Upper lobe of right lung (tissue), 1 donor: ENCODE data around the gene MCRIP2. TPM values are rescaled to one million over a fixed set of nuclear protein-coding genes. Genes with fewer than 3 reads are reported as not detected.
A peak's percentile ranks its signal among the peaks of the same experiment; 100 is the strongest.

Source experiments
- ATAC-seq: fragments of 200-7000 bp; cut with Tn5 transposase; one replicate; pipeline ENCODE4 v1.9.1; 2020; ENCODE audit warnings: mild to moderate bottlenecking, moderate library complexity
- DNase-seq: peaks from one replicate; pipeline ENCODE4 v3.0.0-alpha.2; 2020
- H3K27ac ChIP-seq: fragments of 200-600 bp; one replicate; pipeline ENCODE4 v1.8.0; 2022
- H3K27me3 ChIP-seq: fragments of 200-600 bp; one replicate; pipeline ENCODE4 v1.8.0; 2022; ENCODE audit warnings: mild to moderate bottlenecking
- H3K36me3 ChIP-seq: fragments of 200-600 bp; one replicate; pipeline ENCODE4 v1.8.0; 2022
- H3K4me1 ChIP-seq: fragments of 200-600 bp; one replicate; pipeline ENCODE4 v1.8.0; 2022
- H3K4me3 ChIP-seq: fragments of 200-600 bp; one replicate; pipeline ENCODE4 v1.8.0; 2022; ENCODE audit warnings: mild to moderate bottlenecking
- H3K9me3 ChIP-seq: fragments of 200-600 bp; one replicate; pipeline ENCODE4 v1.8.0; 2022
- intact Hi-C: fragments of 100-400 bp; cut with DNase I; formaldehyde crosslinking; loops from one replicate; pipeline ENCODE4 v1.11.0; 2022
- total RNA-seq: library from RNA; stranded (reverse); fragmentation: NEBNext Ultra II Directional; extraction: Animal tissue kit (Norgen Biotek cat#: 25700); gene quantifications from one replicate; pipeline ENCODE4 v1.2.1, GENCODE V29; 2021
- TF ChIP-seq, protein P1 (sequence below): fragments of 200-600 bp; IDR thresholded peaks from one replicate; pipeline ENCODE4 v1.8.0; 2022; ENCODE audit warnings: antibody characterized with exemption
- donor health status: DM: no; HTN: yes; CAD: no; lungs with severe emphysema.

The MCRIP2 gene
- total RNA-seq, 1 donor from 2014 or later: 57.9 TPM

DNA sequence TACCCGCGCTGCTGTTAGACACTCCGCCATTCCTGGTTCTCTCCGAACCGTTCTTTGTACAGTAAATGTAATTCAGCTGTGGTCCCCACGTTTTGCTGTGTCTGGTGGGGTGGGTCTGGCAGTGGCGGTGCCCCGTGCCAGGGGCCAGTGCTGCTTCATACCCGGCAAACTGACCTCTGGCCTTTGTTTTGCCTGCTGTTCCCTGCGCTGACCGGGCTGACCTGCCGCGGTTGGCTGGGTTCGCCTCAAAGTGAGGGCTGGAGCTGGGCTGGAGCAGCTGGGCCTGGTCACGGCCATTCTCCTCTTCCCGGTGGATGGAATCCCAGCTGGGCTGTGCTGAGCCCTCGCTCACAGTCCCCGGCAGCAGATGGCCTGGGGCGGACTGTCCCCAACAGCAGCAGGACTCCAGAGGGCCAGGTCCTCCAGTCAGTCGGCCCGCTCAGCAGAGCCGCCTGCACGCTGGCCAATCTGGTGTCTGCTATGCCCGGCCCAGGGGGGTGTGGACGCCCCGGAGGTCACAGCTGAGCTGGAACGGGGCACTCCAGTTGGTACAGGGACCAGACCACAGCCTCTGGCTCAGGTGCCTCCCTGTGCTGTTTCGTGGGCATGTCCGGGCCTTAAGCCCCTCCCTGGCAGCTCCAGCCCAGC lies 12.3 kb upstream of the MCRIP2 start:
- DNase-seq (peak; percentile 65), ATAC-seq (peak; percentile 0)

DNA sequence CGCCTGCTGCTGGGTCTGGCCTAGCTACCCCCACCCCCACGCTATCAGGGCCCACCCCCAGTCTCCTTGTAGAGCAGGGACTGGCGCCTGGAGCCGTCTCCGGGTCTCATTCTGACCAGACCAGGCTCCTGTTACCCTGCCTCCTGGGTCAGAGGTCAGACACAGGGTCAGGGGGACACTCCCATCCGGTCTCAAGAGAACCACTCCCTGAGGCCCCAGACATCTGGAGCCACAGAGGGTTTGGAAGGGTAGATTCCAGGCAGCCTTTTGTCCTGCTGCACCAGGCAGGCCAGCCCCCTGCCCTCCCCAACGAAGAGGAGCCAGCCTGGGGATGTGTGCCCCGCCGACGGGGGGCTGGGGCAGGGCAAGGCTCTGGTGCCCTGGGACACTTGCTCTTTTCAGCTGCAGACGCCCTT lies 11.8 kb upstream of the MCRIP2 start:
- no peaks in the 10 kb centered on the region for H3K9me3 ChIP-seq
- ATAC-seq: peak; percentile 6
- TF ChIP-seq, protein P1, sequence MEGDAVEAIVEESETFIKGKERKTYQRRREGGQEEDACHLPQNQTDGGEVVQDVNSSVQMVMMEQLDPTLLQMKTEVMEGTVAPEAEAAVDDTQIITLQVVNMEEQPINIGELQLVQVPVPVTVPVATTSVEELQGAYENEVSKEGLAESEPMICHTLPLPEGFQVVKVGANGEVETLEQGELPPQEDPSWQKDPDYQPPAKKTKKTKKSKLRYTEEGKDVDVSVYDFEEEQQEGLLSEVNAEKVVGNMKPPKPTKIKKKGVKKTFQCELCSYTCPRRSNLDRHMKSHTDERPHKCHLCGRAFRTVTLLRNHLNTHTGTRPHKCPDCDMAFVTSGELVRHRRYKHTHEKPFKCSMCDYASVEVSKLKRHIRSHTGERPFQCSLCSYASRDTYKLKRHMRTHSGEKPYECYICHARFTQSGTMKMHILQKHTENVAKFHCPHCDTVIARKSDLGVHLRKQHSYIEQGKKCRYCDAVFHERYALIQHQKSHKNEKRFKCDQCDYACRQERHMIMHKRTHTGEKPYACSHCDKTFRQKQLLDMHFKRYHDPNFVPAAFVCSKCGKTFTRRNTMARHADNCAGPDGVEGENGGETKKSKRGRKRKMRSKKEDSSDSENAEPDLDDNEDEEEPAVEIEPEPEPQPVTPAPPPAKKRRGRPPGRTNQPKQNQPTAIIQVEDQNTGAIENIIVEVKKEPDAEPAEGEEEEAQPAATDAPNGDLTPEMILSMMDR: no peak
- H3K4me1 ChIP-seq: peaks cover 16% of the 10 kb centered on the region
- no peak overlapping the region for H3K4me3 ChIP-seq
- H3K27ac ChIP-seq: peak overlapping the region; percentile 65
- H3K27me3 ChIP-seq: no peaks in the 10 kb centered on the region
- H3K36me3 ChIP-seq: peaks cover 20% of the 10 kb centered on the region
- no peak for DNase-seq
- intact Hi-C loops: no loop called here

More for the DNA sequence above, 12.3 kb upstream of the MCRIP2 start:
- Histone ChIP-seq H3K9me3 (no peaks in the 10 kb centered on the region), H3K27me3 (no peaks in the 10 kb centered on the region), H3K27ac (peak overlapping the region; percentile 65), H3K36me3 (peaks cover 20% of the 10 kb centered on the region), H3K4me1 (peaks cover 16% of the 10 kb centered on the region), H3K4me3 (no peak overlapping the region)
- TF ChIP-seq, protein P1: no peak
- intact Hi-C loops: no loop called here

DNA sequence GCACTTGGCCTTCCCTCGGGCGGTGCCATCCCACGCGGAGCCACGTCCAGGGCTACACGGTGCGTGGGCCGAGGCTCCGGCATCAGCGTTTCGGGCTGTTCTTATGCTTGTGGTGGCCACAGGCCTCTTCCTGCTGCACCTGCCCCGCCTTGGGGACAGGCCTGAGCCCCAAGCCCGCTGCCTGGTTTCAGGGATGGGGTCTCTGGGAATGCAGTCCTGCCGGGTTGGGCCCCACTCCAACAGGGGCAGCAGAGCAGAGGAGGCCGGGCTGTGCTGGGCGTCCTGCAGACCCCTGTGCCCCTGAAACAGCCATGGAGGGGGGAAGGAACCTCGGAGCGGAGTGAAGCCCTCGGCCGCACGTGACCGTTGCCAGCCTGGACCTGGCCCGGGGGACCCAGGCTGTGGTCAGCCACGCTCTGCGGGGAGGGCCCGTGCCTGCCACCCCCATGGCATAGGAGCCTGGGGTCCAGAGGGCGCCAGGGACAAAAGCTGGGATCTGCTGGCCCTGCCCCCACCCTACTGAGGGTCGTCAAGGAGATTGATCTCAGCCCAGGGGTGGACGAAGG lies 11.3 kb upstream of the MCRIP2 start:
- Histone ChIP-seq H3K36me3 (peaks cover 19% of the 10 kb centered on the region), H3K27me3 (no peaks in the 10 kb centered on the region), H3K9me3 (no peaks in the 10 kb centered on the region), H3K4me1 (peaks cover 16% of the 10 kb centered on the region), H3K27ac (peak overlapping the region; percentile 65), H3K4me3 (no peak overlapping the region)
- ATAC-seq: peak; percentile 1
- intact Hi-C loops: no loop called here
- peak; percentile 66 for DNase-seq
- TF ChIP-seq, protein P1: no peak

DNA sequence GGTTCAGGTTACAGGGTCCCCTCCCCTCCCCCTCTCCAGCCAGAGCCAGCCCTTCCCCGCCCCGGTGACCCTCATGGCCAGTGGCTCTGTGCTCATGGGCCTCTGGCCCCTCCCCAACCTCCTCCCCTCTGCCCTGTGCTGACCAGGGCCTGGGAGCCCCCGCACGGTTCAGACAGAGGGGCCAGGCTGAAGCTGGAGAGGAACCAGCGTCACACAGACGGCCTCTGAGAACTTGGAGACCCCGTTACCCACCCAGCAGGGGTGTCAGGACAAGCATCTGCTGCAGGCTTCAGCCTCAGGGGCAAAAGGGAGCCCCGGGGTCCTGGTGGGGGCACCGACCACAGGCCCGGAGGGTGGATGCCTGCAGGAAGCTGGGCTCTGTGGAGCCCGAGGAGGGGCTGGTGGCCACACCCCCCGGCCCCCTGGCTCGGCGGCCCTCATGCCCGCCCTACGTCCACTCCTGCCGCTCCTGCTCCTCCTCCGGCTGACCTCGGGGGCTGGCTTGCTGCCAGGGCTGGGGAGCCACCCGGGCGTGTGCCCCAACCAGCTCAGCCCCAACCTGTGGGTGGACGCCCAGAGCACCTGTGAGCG lies 10.7 kb upstream of the MCRIP2 start, which contains the start of gene WFIKKN1:
WFIKKN1 (plus strand) TSS at position 171 of the 591 bp plus-strand sequence; CDS start at position 440, 269 bp downstream.
- peaks cover 14% of the 10 kb centered on the region for H3K36me3 ChIP-seq
- no peaks in the 10 kb centered on the region for H3K27me3 ChIP-seq
- no peaks in the 10 kb centered on the region for H3K9me3 ChIP-seq
- no peak within 1 kb of the TSS for H3K4me3 ChIP-seq
- TF ChIP-seq, protein P1: no peak
- peaks cover 16% of the 10 kb centered on the region for H3K4me1 ChIP-seq
- peak within 1 kb of the TSS; percentile 65 for H3K27ac ChIP-seq
- peak; percentile 87 for DNase-seq
- ATAC-seq: peak; percentile 6
- intact Hi-C loops: no loop called here

DNA sequence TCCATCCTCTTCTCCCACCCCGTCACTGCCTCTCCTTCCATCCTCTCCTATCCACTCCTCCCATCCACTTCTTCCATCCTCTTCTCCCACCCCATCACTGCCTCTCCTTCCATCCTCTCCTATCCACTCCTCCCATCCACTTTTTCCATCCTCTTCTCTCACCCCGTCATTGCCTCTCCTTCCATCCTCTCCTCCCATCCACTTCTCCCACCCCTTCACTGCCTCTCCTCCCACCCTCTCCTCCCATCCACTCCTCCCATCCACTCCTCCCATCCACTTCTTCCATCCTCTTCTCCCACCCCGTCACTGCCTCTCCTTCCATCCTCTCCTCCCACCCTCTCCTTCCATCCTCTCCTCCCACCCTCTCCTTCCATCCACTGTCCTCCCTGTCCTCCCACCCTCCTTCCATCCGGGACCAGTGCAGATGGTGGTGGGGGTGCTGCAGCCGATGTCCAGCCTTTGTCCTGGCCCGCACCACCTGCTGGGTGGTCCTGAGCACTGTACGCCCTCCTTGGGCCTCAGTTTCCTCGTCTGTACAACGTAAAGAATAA lies 9.7 kb upstream of the MCRIP2 start:
- no peak overlapping the region for H3K27ac ChIP-seq
- no peak overlapping the region for H3K4me3 ChIP-seq
- ATAC-seq (no peak), DNase-seq (no peak)
- no peaks in the 10 kb centered on the region for H3K27me3 ChIP-seq
- TF ChIP-seq, protein P1: no peak
- peaks cover 16% of the 10 kb centered on the region for H3K4me1 ChIP-seq
- H3K9me3 ChIP-seq: no peaks in the 10 kb centered on the region
- intact Hi-C loops: no loop called here
- peaks cover 9% of the 10 kb centered on the region for H3K36me3 ChIP-seq
